ENCODE results near the gene SLC35E2B.
A peak's percentile ranks its signal among the peaks of the same experiment; 100 is the strongest.
"Not testable (repeated sequence)": the region's sequence is repeated elsewhere in the genome, so short reads cannot be mapped to it uniquely, and the experiment has no call there.

The SLC35E2B gene

DNA sequence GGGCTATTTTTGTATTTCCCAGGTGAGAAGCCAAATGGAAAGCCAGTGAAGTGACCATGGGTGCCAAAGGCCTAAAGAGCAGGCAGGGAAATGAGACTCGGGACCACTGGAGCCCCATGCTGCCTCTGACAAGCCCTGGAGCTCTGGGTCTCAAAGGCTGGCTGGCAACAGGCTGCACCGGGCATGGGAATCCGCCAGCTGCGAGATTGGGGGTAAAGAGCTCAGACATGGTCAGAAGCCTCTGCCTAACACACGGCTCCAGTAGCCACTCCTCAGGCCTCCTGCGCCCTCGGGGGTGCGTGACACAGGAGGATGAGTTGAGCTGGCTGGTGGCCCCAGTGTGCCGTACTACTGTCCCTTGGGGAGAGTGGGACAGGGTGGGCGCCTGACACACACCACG, 28.3 kb downstream of the SLC35E2B start:
- H3K4me3 Mint-ChIP-seq; DNase-seq (ENCODE audit: low spot score in 2 of 2); H3K27ac Mint-ChIP-seq (ENCODE audit: low read depth); H3K9me3 Mint-ChIP-seq; H3K27me3 Mint-ChIP-seq; ATAC-seq (replicated peaks; ENCODE audit: extremely low read depth, poor library complexity, severe bottlenecking); H3K4me1 Mint-ChIP-seq: not testable (repeated sequence)
- peaks cover 28% of the 10 kb centered on the region for H3K36me3 Mint-ChIP-seq (ENCODE audit: insufficient read depth)

GRCh38 chr1:1662830-1663560, 29.6 kb downstream of the SLC35E2B start:
- H3K27ac Mint-ChIP-seq (ENCODE audit: low read depth); H3K4me1 Mint-ChIP-seq; H3K4me3 Mint-ChIP-seq; ATAC-seq (replicated peaks; ENCODE audit: extremely low read depth, poor library complexity, severe bottlenecking); DNase-seq (ENCODE audit: low spot score in 2 of 2); H3K9me3 Mint-ChIP-seq; H3K27me3 Mint-ChIP-seq: not testable (repeated sequence)
- peaks cover 29% of the 10 kb centered on the region for H3K36me3 Mint-ChIP-seq (ENCODE audit: insufficient read depth)

DNA sequence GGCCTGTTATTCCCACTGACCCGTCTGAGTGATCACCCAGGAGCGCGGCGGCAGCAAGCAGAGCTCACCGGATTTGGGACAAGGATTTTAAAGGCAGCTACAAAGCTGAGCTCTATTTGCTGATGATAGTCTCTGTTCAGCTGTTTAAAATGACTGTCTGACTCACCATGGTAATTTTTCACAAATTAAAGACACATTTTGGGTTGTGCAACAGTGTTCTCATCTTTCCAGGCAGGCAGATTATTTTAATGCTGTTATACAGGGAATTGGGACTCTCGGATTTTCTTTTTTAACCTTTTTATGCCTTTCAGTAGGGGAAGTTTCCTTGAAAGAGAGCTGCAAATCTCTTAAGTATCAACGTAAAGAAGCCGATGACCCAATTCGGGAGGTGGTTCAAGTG, 30.2 kb downstream of the SLC35E2B start:
- DNase-seq (ENCODE audit: low spot score in 2 of 2); H3K27me3 Mint-ChIP-seq; H3K27ac Mint-ChIP-seq (ENCODE audit: low read depth); H3K9me3 Mint-ChIP-seq; H3K4me1 Mint-ChIP-seq; H3K4me3 Mint-ChIP-seq; ATAC-seq (replicated peaks; ENCODE audit: extremely low read depth, poor library complexity, severe bottlenecking): not testable (repeated sequence)
- H3K36me3 Mint-ChIP-seq (ENCODE audit: insufficient read depth) = peaks cover 24% of the 10 kb centered on the region

DNA sequence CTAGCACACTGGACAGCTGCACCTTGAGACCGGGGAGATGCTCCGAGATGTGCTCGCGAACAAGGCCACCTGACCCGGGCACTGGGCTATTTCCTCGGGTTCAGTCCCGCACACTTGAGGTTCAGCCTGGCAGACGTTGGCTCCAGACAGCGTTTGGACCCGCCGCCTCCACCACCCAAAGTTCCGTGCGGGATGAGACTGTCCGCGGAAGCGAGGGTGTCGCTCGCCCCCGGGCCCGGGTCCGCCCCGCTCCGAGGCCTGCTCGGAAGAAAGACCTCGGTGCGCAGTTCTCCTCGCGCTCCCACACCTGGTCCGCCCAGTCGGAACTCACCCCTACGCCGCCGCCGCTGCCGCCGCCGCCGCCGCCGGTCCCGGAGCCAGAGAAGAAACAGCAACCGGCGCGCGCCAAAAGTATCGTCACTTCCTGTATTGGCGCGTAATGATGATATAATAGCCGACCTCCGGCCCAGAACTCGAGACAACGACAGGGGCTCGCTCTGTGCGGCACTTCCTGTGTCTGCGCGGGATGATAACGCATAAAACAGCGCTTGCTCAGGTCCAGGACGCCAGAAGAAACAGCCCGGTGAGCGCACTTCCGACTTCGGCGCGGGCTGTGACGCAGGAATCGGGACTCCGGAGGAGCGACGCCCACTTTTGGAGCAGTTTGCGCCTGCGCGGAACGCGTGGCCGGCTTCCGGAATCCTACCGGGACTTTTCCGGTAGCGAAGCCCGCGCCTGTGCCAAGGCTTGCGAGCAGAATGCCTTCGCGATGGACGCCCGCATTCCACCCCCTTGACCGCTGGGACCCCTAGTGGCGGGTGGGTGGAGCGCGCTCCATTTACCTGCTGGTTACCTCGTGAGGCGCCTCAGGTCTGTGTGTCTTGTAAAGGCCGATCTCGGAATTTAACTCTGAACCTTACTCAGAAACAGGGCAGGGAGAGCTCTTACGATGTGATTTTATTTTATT, 33.7 kb downstream of the SLC35E2B start, which contains the start of gene CDK11B:
TSS of gene CDK11B (minus strand) at position 422 of the 967 bp plus-strand sequence. CDS start 1,519 bp downstream, outside the sequence.
- Mint-ChIP-seq H3K4me3 (peak within 1 kb of the TSS; percentile 94), H3K36me3 (ENCODE audit: insufficient read depth) (peaks cover 33% of the 10 kb centered on the region)

GRCh38 chr1:1648265-1648664, 44.3 kb downstream of the SLC35E2B start:
- peaks cover 50% of the 10 kb centered on the region for H3K36me3 Mint-ChIP-seq (ENCODE audit: insufficient read depth)
- ATAC-seq (replicated peaks; ENCODE audit: extremely low read depth, poor library complexity, severe bottlenecking); H3K27me3 Mint-ChIP-seq; H3K4me3 Mint-ChIP-seq; DNase-seq (ENCODE audit: low spot score in 2 of 2); H3K9me3 Mint-ChIP-seq; H3K27ac Mint-ChIP-seq (ENCODE audit: low read depth): not testable (repeated sequence)
- H3K4me1 Mint-ChIP-seq = peaks cover 11% of the 10 kb centered on the region

More for the DNA sequence above, 33.7 kb downstream of the SLC35E2B start, which contains the start of gene CDK11B:
- peak within 1 kb of the TSS; percentile 97 for H3K27ac Mint-ChIP-seq (ENCODE audit: low read depth)
- not testable (repeated sequence) for H3K4me1 Mint-ChIP-seq, H3K27me3 Mint-ChIP-seq, H3K9me3 Mint-ChIP-seq
- DNase-seq (ENCODE audit: low spot score in 2 of 2) (peak; percentile 88 to 96), ATAC-seq (replicated peaks; ENCODE audit: extremely low read depth, poor library complexity, severe bottlenecking) (peak; percentile 98)

GRCh38 chr1:1647567-1648241, 44.9 kb downstream of the SLC35E2B start:
- H3K9me3 Mint-ChIP-seq; H3K4me3 Mint-ChIP-seq; H3K27me3 Mint-ChIP-seq; DNase-seq (ENCODE audit: low spot score in 2 of 2); H3K27ac Mint-ChIP-seq (ENCODE audit: low read depth); ATAC-seq (replicated peaks; ENCODE audit: extremely low read depth, poor library complexity, severe bottlenecking): not testable (repeated sequence)
- peaks cover 11% of the 10 kb centered on the region for H3K4me1 Mint-ChIP-seq
- H3K36me3 Mint-ChIP-seq (ENCODE audit: insufficient read depth) = peaks cover 46% of the 10 kb centered on the region

GRCh38 chr1:1646326-1646725, 46.3 kb downstream of the SLC35E2B start:
- DNase-seq (ENCODE audit: low spot score in 2 of 2); ATAC-seq (replicated peaks; ENCODE audit: extremely low read depth, poor library complexity, severe bottlenecking); H3K27me3 Mint-ChIP-seq; H3K4me1 Mint-ChIP-seq; H3K4me3 Mint-ChIP-seq; H3K9me3 Mint-ChIP-seq: not testable (repeated sequence)
- Mint-ChIP-seq H3K36me3 (ENCODE audit: insufficient read depth) (peaks cover 34% of the 10 kb centered on the region), H3K27ac (ENCODE audit: low read depth) (peak overlapping the region; percentile 53)

DNA sequence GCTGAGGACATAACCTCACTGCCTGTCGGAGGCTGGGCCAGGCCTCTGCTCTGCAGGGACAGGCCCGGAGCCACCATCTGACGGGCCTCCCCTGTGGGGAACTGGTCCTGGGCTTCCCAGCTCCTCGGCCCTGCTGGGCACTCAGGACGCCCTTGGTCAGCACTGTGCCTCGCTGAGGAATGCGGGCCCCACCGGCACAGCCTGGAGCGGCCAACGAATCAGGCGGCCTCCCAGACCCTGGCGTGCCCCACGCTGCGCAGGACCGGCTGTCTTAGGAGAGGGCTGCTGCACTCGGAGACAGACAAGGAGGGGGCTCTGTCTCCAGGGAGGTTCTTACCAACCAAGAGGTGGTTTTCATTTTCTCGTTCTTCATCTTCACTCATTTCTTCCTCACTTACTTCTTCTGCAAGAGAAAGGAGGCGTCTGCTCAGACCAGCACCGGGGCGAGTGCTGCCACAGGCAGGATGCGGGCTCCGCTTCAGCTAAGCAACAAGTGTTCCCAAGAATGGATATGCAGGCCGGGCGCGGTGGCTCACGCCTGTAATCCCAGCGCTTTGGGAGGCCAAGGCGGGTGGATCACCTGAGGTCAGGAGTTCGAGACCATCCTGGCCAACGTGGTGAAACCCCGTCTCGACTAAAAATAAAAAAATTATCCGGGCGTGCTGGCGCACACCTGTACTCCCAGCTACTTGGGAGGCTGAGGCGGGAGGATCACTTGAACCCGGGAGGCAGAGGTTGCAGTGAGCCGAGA, 51.7 kb downstream of the SLC35E2B start:
- peaks cover 16% of the 10 kb centered on the region for H3K36me3 Mint-ChIP-seq (ENCODE audit: insufficient read depth)
- H3K27me3 Mint-ChIP-seq; H3K27ac Mint-ChIP-seq (ENCODE audit: low read depth); DNase-seq (ENCODE audit: low spot score in 2 of 2); H3K9me3 Mint-ChIP-seq; H3K4me3 Mint-ChIP-seq; H3K4me1 Mint-ChIP-seq; ATAC-seq (replicated peaks; ENCODE audit: extremely low read depth, poor library complexity, severe bottlenecking): not testable (repeated sequence)

DNA sequence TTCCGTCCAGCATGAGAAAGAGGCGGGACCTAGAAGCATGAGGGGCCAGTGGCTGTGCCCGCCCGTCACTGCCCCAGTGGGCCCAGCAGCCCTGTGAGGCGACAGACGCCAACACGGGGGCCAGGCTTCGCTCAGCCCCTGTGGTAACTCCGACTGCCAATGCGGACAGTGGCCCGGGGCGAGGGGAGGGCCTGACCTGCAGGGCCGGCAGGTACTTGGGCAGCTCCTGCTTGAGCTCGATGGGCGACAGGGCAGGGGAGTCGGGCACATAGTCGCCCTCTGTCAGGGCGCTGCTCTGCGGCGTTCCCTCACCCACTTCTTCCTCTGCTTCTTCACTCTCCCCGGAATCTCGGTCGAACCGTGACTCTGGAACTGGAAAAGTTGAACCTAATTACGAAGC, 52.5 kb downstream of the SLC35E2B start:
- H3K27ac Mint-ChIP-seq (ENCODE audit: low read depth); H3K9me3 Mint-ChIP-seq; ATAC-seq (replicated peaks; ENCODE audit: extremely low read depth, poor library complexity, severe bottlenecking); H3K27me3 Mint-ChIP-seq; H3K4me3 Mint-ChIP-seq; DNase-seq (ENCODE audit: low spot score in 2 of 2); H3K4me1 Mint-ChIP-seq: not testable (repeated sequence)
- peaks cover 13% of the 10 kb centered on the region for H3K36me3 Mint-ChIP-seq (ENCODE audit: insufficient read depth)

GRCh38 chr1:1639368-1639767, 53.2 kb downstream of the SLC35E2B start:
- not testable (repeated sequence) for ATAC-seq (replicated peaks; ENCODE audit: extremely low read depth, poor library complexity, severe bottlenecking); H3K27me3 Mint-ChIP-seq; H3K4me1 Mint-ChIP-seq; H3K27ac Mint-ChIP-seq (ENCODE audit: low read depth); DNase-seq (ENCODE audit: low spot score in 2 of 2); H3K4me3 Mint-ChIP-seq; H3K9me3 Mint-ChIP-seq
- peaks cover 13% of the 10 kb centered on the region for H3K36me3 Mint-ChIP-seq (ENCODE audit: insufficient read depth)

DNA sequence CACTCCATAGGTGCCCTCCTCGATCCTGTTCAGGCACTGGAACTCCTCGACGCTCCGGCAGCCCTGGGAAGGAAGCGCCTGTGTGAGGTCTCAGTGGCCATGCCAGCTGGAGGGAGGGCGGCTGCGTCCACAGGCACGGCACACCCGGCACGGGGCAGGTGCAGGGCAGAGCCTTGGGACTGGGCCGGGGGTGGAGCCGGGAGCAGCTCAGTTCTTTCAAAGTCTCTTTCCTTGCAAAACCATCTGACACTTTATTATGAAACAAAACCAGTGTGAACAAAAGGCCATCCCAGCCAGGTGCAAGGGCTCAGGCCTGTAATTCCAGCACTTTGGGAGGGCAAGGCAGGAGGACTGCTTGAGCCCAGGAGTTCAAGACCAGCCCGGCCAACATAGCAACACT, 54.1 kb downstream of the SLC35E2B start:
- H3K27ac Mint-ChIP-seq (ENCODE audit: low read depth); H3K27me3 Mint-ChIP-seq; ATAC-seq (replicated peaks; ENCODE audit: extremely low read depth, poor library complexity, severe bottlenecking); H3K4me1 Mint-ChIP-seq; H3K9me3 Mint-ChIP-seq; H3K4me3 Mint-ChIP-seq; DNase-seq (ENCODE audit: low spot score in 2 of 2): not testable (repeated sequence)
- H3K36me3 Mint-ChIP-seq (ENCODE audit: insufficient read depth) = peaks cover 12% of the 10 kb centered on the region

DNA sequence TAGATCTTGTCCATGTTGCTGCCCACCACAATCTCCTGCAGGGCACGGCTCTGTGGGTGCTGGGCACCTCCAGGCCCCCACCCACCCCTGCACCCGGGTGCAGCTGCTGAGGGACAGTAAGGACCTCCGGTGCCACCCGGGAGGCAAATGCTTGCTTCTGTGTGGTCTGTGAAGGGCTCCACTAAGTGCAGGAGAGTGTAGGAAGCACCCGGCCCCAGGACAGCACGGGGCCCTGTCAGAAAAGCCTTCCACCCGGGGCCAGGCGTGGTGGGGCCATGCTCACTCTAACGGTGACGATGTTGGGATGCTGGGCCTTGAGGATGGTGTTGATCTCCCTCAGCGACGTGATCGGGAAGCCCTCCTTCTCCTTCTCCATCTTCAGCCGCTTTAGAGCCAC, 55.1 kb downstream of the SLC35E2B start:
- H3K36me3 Mint-ChIP-seq (ENCODE audit: insufficient read depth); H3K9me3 Mint-ChIP-seq; ATAC-seq (replicated peaks; ENCODE audit: extremely low read depth, poor library complexity, severe bottlenecking); H3K4me1 Mint-ChIP-seq; DNase-seq (ENCODE audit: low spot score in 2 of 2); H3K4me3 Mint-ChIP-seq; H3K27ac Mint-ChIP-seq (ENCODE audit: low read depth); H3K27me3 Mint-ChIP-seq: not testable (repeated sequence)

Data from central memory CD8-positive, alpha-beta T cell (primary cell).